Spleen (tissue), 11 donors: ENCODE measurements around the gene CADPS2. TPM values are rescaled to one million over a fixed set of nuclear protein-coding genes. Genes with fewer than 3 reads are reported as not detected.

Experiments
- DNase-seq: peaks from one replicate; pipeline ENCODE4 v3.0.0-alpha.2; 2020
- H3K27ac ChIP-seq, 8 donors: fragments of 200-600 bp; sonication (generic) in 7 of 8; 1 replicate in 4 of 8; 2 replicates in 4 of 8; pipeline versions ENCODE4 v1.5.0 to v1.8.0; 2016 to 2021; ENCODE audit warnings: inconsistent platforms in 4 of 8, mild to moderate bottlenecking in 4 of 8, moderate library complexity in 1 of 8
- H3K27me3 ChIP-seq, 7 donors: fragments of 200-600 bp; sonication (generic) in 6 of 7; replicated peaks in 1 of 7; 1 replicate in 4 of 7; 2 replicates in 3 of 7; pipeline versions ENCODE4 v1.5.0 to v1.8.0; 2016 to 2021; ENCODE audit warnings: inconsistent platforms in 3 of 7, mild to moderate bottlenecking in 1 of 7
- H3K36me3 ChIP-seq, 6 donors: fragments of 200-600 bp; sonication (generic) in 5 of 6; 1 replicate in 4 of 6; 2 replicates in 2 of 6; pipeline versions ENCODE4 v1.5.0 to v1.8.0; 2016 to 2021; ENCODE audit warnings: inconsistent platforms in 2 of 6
- H3K4me1 ChIP-seq, 6 donors: fragments of 200-600 bp; sonication (generic) in 5 of 6; 1 replicate in 3 of 6; 2 replicates in 3 of 6; pipeline versions ENCODE4 v1.5.0 to v1.8.0; 2016 to 2021; ENCODE audit warnings: inconsistent platforms in 3 of 6
- H3K4me3 ChIP-seq, 8 donors: fragments of 200-600 bp; sonication (generic) in 7 of 8; 1 replicate in 4 of 8; 2 replicates in 4 of 8; pipeline versions ENCODE4 v1.5.0 to v1.8.0; 2016 to 2021; ENCODE audit warnings: inconsistent platforms in 4 of 8, mild to moderate bottlenecking in 4 of 8, moderate library complexity in 2 of 8
- H3K9me3 ChIP-seq, 8 donors: fragments of 200-600 bp; sonication (generic) in 7 of 8; 1 replicate in 4 of 8; 2 replicates in 4 of 8; pipeline versions ENCODE4 v1.5.0 to v1.8.0; 2016 to 2021; ENCODE audit warnings: inconsistent platforms in 4 of 8
- CTCF ChIP-seq, 11 experiments: fragments of 200-600 bp in 7 of 11; fragments of 450-650 bp in 4 of 11; sonication (generic) in 4 of 11; IDR thresholded peaks in 8 of 11; conservative IDR thresholded peaks in 3 of 11; 1 replicate in 7 of 11; 2 replicates in 4 of 11; pipeline versions ENCODE4 v1.4.0 to v1.8.0; 2016 to 2021; ENCODE audit warnings: antibody characterized with exemption in 11 of 11, inconsistent platforms in 4 of 11, mild to moderate bottlenecking in 1 of 11
- POLR2A ChIP-seq, 3 donors: fragments of 450-650 bp; IDR thresholded peaks; one replicate each; pipeline ENCODE4 v1.5.1; 2017; ENCODE audit warnings: antibody characterized with exemption in 3 of 3, mild to moderate bottlenecking in 1 of 3
- POLR2AphosphoS5 ChIP-seq, 3 donors: sonication (generic); formaldehyde crosslinking; IDR thresholded peaks; one replicate each; pipeline ENCODE4 v1.5.1; 2017; ENCODE audit warnings: antibody characterized with exemption in 3 of 3
- WGBS, 5 donors: extraction: QIAGEN DNeasy Blood & Tissue Kit in 3 of 5; methylation state at CpG; one replicate each; pipeline versions ENCODE4 v1.1.5 to v1.1.7; 2013 to 2018; 5-methylcytosine and 5-hydroxymethylcytosine counted together
- intact Hi-C: fragments of 100-400 bp; cut with DNase I; formaldehyde crosslinking; loops from one replicate; pipeline ENCODE4 v1.15.0; 2023; ENCODE audit warnings: low total_unique reads
- polyA plus RNA-seq, 3 donors: library from polyadenylated mRNA; stranded (reverse); fragments of 200-250 nt; gene quantifications; one replicate each; pipeline ENCODE4 v1.2.1, GENCODE V29; 2013
- total RNA-seq, 7 donors: library from RNA; depleted of rRNA in 3 of 7; stranded (reverse); fragments of >200 nt in 3 of 7; fragmentation: NEBNext Ultra II Directional in 4 of 7; extraction: Animal tissue kit (Norgen Biotek cat#: 25700) in 4 of 7; gene quantifications; one replicate each; pipeline versions ENCODE4 v1.1.0 to v1.2.1, GENCODE V29; 2016 to 2021
- donor health status: healthy with polysubstance abuse.
- donor health status: DM: no; HTN: no; CAD: no; lungs with moderate emphysema.
- donor health status: DM: no; HTN: no; CAD: no.
- donor health status: Bipolar disorder and iron deficiency.
- donor health status: healthy.
- donor health status: DM: no; HTN: no; CAD: no.
- donor health status: DM: yes; HTN: yes; CAD: no.

CADPS2 gene
- total and polyA plus RNA-seq, 10 donors, result 2.4 to 19.3 (median 11.7) TPM

DNA sequence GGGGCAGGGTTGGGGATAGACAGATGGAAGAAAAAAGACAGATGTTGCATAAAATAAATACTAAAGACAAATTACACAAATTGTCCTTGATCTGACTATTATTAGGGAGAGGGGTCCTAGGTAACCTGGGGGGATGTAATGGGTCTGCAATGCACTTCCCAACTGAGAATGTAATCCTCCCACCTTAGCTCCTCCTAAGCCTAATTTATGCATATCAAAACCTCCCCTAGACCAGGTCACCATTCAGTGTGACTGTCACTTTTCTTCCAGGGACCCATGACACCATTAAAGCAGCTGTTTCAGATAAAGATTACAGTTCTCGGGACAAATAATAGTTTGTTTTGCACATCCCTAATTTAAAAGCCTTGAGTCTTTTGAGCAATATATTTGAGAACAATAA, 447.8 kb downstream of the CADPS2 start:
- TF ChIP-seq CTCF (IDR thresholded peaks at IDR 0.05 in 8 of 11, conservative IDR thresholded peaks at IDR 0.05 in 3 of 11) (no peak), POLR2A (IDR thresholded peaks at IDR 0.05) (no peak), POLR2AphosphoS5 (IDR thresholded peaks at IDR 0.05) (no peak)
- Histone ChIP-seq H3K4me3 (no peak overlapping the region), H3K4me1 (no peaks in the 10 kb centered on the region), H3K9me3 (no peaks in the 10 kb centered on the region), H3K27ac (no peak overlapping the region), H3K36me3 (no peaks in the 10 kb centered on the region), H3K27me3 (no peaks in the 10 kb centered on the region)
- intact Hi-C loops, result no loop called here
- DNase-seq, result no peak
- WGBS, 5 donors, result 73 to 82% (median 78%) methylated on average over 1 of the region's 1 CpG

- no peak for TF ChIP-seq CTCF (IDR thresholded peaks at IDR 0.05 in 8 of 11, conservative IDR thresholded peaks at IDR 0.05 in 3 of 11)
- TF ChIP-seq POLR2A (IDR thresholded peaks at IDR 0.05), result no peak
- TF ChIP-seq POLR2AphosphoS5 (IDR thresholded peaks at IDR 0.05), result no peak
- intact Hi-C loops, result no loop called here
Measured at GRCh38 chr7:122438006-122438405, 448.3 kb downstream of the CADPS2 start.

DNA sequence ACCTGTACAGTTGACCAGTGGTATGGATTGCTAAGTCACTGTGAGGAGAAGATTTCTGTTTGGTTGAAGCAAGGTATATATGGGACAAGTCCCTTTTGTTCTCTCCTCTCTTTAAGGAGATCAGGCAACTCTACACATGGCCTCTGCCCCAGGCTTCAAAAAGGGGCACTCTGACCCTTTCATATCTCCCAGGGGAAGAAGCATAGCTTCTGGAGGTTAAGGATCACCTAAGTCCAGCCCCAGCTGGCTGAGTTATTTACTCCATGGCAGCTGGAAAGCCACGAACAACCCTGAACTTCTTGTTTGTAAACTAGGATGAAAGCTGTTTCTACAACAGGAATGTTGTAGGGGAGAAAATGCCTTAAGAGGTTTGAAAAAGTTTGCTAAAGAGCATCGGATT, 452.5 kb downstream of the CADPS2 start:
- no peak for DNase-seq
- Histone ChIP-seq H3K9me3 (no peaks in the 10 kb centered on the region), H3K4me1 (no peaks in the 10 kb centered on the region), H3K4me3 (no peak overlapping the region), H3K27ac (no peak overlapping the region), H3K27me3 (no peaks in the 10 kb centered on the region), H3K36me3 (no peaks in the 10 kb centered on the region)
- WGBS, 5 donors, result 62 to 85% (median 71%) methylated on average over 2 of the region's 2 CpGs
- intact Hi-C loops, result no loop called here
- no peak for TF ChIP-seq POLR2AphosphoS5 (IDR thresholded peaks at IDR 0.05)
- TF ChIP-seq POLR2A (IDR thresholded peaks at IDR 0.05), result no peak
- no peak for TF ChIP-seq CTCF (IDR thresholded peaks at IDR 0.05 in 8 of 11, conservative IDR thresholded peaks at IDR 0.05 in 3 of 11)

More at GRCh38 chr7:122438006-122438405, 448.3 kb downstream of the CADPS2 start:
- H3K9me3 ChIP-seq, result no peaks in the 10 kb centered on the region
- H3K27me3 ChIP-seq, result no peaks in the 10 kb centered on the region
- no peaks in the 10 kb centered on the region for H3K4me1 ChIP-seq
- 18 to 45% (median 29%) methylated on average over 3 of the region's 3 CpGs for WGBS, 5 donors
- no peak for DNase-seq
- no peak overlapping the region for H3K27ac ChIP-seq
- no peaks in the 10 kb centered on the region for H3K36me3 ChIP-seq
- no peak overlapping the region for H3K4me3 ChIP-seq

GRCh38 chr7:122430710-122431109, 455.6 kb downstream of the CADPS2 start:
- intact Hi-C loops, result no loop called here
- Histone ChIP-seq H3K36me3 (no peaks in the 10 kb centered on the region), H3K27me3 (no peaks in the 10 kb centered on the region), H3K9me3 (no peaks in the 10 kb centered on the region), H3K27ac (no peak overlapping the region), H3K4me1 (no peaks in the 10 kb centered on the region), H3K4me3 (no peak overlapping the region)
- WGBS, 5 donors, result 39 to 53% (median 48%) methylated on average over 1 of the region's 1 CpG
- TF ChIP-seq POLR2AphosphoS5 (IDR thresholded peaks at IDR 0.05), result no peak
- no peak for TF ChIP-seq CTCF (IDR thresholded peaks at IDR 0.05 in 8 of 11, conservative IDR thresholded peaks at IDR 0.05 in 3 of 11)
- TF ChIP-seq POLR2A (IDR thresholded peaks at IDR 0.05), result no peak
- DNase-seq, result no peak
